Calu3 (cell line): ENCODE data around the gene SAMD4B. TPM values are rescaled to one million over a fixed set of nuclear protein-coding genes. Genes with fewer than 3 reads are reported as not detected.

ENCODE experiments used
- BruUV-seq: library from RNA; stranded (reverse); fragments of 400-500 nt; replicated peaks from 2 replicates; lab custom pipeline; 2021; lab: Mats Ljungman, UMichigan
- CTCF ChIA-PET: fragments of 300-600 bp; sonication (Branson Sonifier 250); formaldehyde crosslinking; loops from one replicate; lab custom pipeline; 2022; ENCODE audit warnings: antibody characterized with exemption; lab: Charles Lee
- DNase-seq: peaks from one replicate; pipeline ENCODE4 v3.0.0; 2022
- H3K27ac Mint-ChIP-seq: one replicate; pipeline ENCODE4 v1.8.0; 2022; ENCODE audit warnings: mixed read lengths; ENCODE audit not compliant: unreplicated experiment
- H3K27me3 Mint-ChIP-seq: one replicate; pipeline ENCODE4 v1.8.0; 2022; ENCODE audit warnings: mixed read lengths; ENCODE audit not compliant: unreplicated experiment
- H3K36me3 Mint-ChIP-seq: one replicate; pipeline ENCODE4 v1.8.0; 2022; ENCODE audit warnings: mild to moderate bottlenecking, moderate library complexity, mixed read lengths; ENCODE audit not compliant: insufficient read depth, unreplicated experiment
- H3K4me1 Mint-ChIP-seq: one replicate; pipeline ENCODE4 v1.8.0; 2022; ENCODE audit warnings: mild to moderate bottlenecking, low read depth, mixed read lengths; ENCODE audit not compliant: unreplicated experiment
- H3K4me3 Mint-ChIP-seq: one replicate; pipeline ENCODE4 v1.8.0; 2022; ENCODE audit warnings: mild to moderate bottlenecking, low read depth, moderate library complexity, mixed read lengths; ENCODE audit not compliant: unreplicated experiment
- H3K9me3 Mint-ChIP-seq: one replicate; pipeline ENCODE4 v1.8.0; 2022; ENCODE audit warnings: low read depth, mixed read lengths; ENCODE audit not compliant: unreplicated experiment
- intact Hi-C: fragments of 100-400 bp; cut with micrococcal nuclease; formaldehyde crosslinking; loops from one replicate; pipeline ENCODE4 v1.10.0; 2022; ENCODE audit not compliant: unreplicated experiment
- total RNA-seq: library from RNA; stranded (reverse); gene quantifications from 2 replicates; pipeline ENCODE4 v1.2.3, GENCODE V29; 2022
- TF ChIP-seq, protein P1 (sequence below): fragments of 200-600 bp; IDR thresholded peaks from one replicate; pipeline ENCODE4 v1.8.0; 2022; ENCODE audit warnings: antibody characterized with exemption; ENCODE audit not compliant: unreplicated experiment

The SAMD4B gene
- total RNA-seq, 1 experiment from 2014 or later: 214 TPM

DNA sequence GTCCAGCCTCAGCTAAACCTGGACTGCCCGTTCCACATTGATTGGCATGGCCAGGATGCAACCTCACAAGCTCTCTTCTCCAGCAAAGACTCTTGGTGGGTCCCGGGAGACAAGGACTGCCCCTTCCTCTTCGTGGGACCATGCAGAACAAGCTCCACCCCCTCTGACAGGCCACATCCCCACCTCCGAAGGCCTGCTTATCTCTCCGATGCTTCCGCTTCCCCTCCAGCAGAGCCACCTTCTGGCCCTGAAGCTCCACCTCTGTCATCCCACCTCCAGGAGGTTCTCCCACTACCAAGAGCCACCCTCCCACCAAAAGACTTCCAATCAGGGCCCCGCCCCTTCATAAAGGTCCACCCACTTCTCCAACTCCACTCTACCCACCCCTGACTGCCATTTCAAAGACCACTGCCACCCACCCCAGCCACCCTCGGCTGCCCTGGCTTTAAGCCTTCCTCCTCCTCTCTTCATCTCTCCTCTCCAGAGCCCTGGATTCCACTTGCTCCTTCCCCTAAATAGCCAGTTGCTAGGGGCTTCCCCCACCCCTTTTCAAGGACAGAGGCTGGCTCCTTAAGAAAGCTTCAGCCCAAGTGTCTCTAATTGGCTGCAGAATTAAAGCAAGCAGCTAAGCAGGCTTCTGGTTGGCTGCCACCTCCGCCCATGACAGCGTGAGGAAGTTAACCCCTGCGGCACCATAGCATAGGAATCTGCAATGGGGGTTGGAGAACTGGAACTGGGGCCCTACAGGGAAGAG is 31.5 kb upstream of the SAMD4B start:
- CTCF ChIA-PET: no interaction called here
- intact Hi-C loops: no loop called here
- H3K27me3 Mint-ChIP-seq: peaks cover 18% of the 10 kb centered on the region
- no peak overlapping the region for H3K27ac Mint-ChIP-seq
- no TSS peak for BruUV-seq
- no peak for DNase-seq
- H3K4me3 Mint-ChIP-seq: no peak overlapping the region
- H3K4me1 Mint-ChIP-seq: peaks cover 9% of the 10 kb centered on the region
- no peaks in the 10 kb centered on the region for H3K9me3 Mint-ChIP-seq
- H3K36me3 Mint-ChIP-seq: peaks cover 6% of the 10 kb centered on the region
- TF ChIP-seq, protein P1, sequence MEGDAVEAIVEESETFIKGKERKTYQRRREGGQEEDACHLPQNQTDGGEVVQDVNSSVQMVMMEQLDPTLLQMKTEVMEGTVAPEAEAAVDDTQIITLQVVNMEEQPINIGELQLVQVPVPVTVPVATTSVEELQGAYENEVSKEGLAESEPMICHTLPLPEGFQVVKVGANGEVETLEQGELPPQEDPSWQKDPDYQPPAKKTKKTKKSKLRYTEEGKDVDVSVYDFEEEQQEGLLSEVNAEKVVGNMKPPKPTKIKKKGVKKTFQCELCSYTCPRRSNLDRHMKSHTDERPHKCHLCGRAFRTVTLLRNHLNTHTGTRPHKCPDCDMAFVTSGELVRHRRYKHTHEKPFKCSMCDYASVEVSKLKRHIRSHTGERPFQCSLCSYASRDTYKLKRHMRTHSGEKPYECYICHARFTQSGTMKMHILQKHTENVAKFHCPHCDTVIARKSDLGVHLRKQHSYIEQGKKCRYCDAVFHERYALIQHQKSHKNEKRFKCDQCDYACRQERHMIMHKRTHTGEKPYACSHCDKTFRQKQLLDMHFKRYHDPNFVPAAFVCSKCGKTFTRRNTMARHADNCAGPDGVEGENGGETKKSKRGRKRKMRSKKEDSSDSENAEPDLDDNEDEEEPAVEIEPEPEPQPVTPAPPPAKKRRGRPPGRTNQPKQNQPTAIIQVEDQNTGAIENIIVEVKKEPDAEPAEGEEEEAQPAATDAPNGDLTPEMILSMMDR: no peak

DNA sequence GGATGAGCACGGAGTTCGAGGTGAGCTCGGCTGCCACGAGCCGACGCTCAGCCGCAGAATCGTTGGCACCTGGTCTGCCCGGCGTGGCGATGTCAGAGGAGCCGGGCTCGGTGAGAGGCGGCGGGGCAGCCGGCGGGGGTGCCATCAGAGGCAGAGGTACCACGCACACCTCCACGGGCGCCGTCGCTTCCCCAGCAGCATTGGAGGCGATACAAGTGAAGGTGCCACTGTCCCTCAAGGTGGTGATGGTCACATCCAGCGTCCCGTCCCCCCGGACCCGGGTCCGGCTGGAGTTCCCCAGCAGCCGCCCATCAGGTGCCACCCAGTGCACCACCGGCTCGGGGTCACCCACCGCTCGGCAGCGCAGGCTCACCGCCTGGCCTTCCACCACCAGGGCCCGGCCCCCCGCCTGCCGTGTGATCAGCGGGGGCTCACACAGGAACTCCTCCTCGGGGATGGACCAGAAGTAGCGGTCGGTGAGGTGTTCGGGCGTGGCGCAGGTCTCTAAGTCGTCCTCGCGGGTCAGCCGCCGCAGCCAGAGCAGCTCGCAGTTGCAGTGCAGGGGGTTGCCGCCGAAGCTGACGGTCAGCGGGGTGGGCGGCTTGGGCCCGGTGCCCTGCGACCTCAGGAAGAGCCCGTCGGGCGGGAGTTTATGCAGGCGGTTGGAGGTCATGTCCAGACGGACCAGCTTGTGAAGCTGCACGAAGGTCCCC is 28.0 kb upstream of the SAMD4B start:
- no TSS peak for BruUV-seq
- H3K9me3 Mint-ChIP-seq: no peaks in the 10 kb centered on the region
- H3K4me3 Mint-ChIP-seq: no peak overlapping the region
- no peak overlapping the region for H3K27ac Mint-ChIP-seq
- H3K36me3 Mint-ChIP-seq: peaks cover 8% of the 10 kb centered on the region
- intact Hi-C loops: no loop called here
- no peak for DNase-seq
- CTCF ChIA-PET: interaction anchor here (0.6 kb wide), 1 partner anchor 28 kb away, joined by 3 read pairs; the partner anchor contains the start of gene SAMD4B
- peaks cover 6% of the 10 kb centered on the region for H3K27me3 Mint-ChIP-seq
- H3K4me1 Mint-ChIP-seq: peaks cover 4% of the 10 kb centered on the region
- TF ChIP-seq, protein P1: no peak

DNA sequence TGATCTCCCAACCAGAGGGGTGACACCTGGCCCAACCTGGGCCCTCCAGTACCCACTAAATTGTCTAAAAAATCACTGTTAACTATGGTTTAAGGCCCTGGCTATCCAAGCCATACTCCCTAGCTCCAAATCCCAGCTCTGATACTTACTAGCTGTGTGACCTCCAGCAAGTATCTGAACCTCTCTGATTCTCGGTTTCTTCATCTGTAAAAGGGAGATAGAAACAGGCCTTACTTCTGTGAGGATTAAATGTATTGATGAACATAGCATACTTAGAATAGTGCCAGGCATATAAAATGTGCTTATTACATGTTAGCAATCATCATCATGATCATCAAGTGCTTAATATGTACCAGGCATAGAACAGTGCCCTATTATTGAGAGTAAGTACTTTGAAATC is 26.3 kb upstream of the SAMD4B start:
- no peak overlapping the region for H3K27ac Mint-ChIP-seq
- CTCF ChIA-PET: no interaction called here
- DNase-seq: no peak
- peaks cover 20% of the 10 kb centered on the region for H3K36me3 Mint-ChIP-seq
- H3K27me3 Mint-ChIP-seq: peaks cover 23% of the 10 kb centered on the region
- TF ChIP-seq, protein P1: no peak
- H3K4me3 Mint-ChIP-seq: no peak overlapping the region
- intact Hi-C loops: no loop called here
- no TSS peak for BruUV-seq
- no peaks in the 10 kb centered on the region for H3K9me3 Mint-ChIP-seq
- H3K4me1 Mint-ChIP-seq: peaks cover 18% of the 10 kb centered on the region

DNA sequence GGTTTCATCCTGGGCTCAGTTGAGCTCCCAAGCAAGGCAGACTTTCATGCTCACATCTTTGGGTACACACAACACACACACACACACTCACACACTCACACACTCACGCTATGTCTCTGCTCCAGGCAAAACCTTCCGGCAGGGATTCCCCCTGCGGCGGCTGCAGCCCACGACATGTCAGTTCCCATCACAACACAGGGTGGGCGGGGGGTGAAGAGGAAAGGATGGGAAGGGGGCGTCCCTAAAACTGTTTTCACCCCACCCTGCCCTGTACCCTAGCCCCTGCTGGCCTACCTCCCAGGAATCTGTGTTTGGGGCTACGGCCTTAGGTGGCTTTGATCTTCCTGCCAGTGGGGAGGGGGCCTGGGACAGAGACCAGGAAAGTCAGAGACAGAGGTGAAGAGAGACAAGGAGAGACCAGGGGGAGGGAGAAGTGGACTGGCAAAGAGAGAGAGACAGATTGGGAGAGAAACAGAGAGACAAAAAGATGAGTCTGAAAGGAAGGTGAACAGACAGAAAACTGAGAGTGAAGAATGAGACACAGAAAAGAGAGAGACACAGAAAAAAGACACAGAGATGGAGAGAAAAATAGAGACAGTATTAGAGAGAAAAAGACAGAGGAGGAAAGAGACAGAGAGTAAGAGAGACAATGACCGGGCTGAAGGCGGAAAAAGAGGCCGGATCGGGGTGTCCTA is 25.4 kb upstream of the SAMD4B start:
- CTCF ChIA-PET: no interaction called here
- BruUV-seq: no TSS peak
- Mint-ChIP-seq H3K27me3 (peaks cover 32% of the 10 kb centered on the region), H3K36me3 (peaks cover 28% of the 10 kb centered on the region), H3K9me3 (no peaks in the 10 kb centered on the region), H3K4me1 (peaks cover 18% of the 10 kb centered on the region), H3K27ac (no peak overlapping the region), H3K4me3 (no peak overlapping the region)
- intact Hi-C loops: no loop called here
- TF ChIP-seq, protein P1: no peak
- DNase-seq: no peak
